Measurements from ENCODE around the gene SEZ6L. TPM values are rescaled to one million over a fixed set of nuclear protein-coding genes. Genes with fewer than 3 reads are reported as not detected.
A peak's percentile ranks its signal among the peaks of the same experiment; 100 is the strongest.

Gene SEZ6L
- total and polyA plus RNA-seq, 12 donors, result 0.17 to 16.3 (median 3.9) TPM; not detected in 1

DNA sequence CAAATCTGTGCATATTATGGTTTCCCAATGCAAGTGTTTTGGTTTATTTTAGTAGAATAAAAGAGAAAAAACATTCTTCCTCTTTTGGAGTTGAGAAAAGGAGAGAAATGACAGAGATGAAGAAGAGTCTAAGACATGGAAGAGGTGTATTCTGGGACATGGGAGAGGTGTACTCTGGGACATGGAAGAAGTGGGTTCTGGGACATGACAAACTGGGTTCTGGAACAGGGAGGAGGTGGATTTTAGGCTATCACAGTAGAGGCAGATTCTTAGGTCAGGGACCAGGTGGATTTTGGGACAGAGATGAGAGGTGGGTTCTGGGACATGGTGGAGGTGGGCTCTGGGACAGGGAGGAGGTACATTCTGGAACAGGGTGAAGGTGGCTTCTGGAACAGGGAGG lies 257.7 kb downstream of the SEZ6L start:
- peaks cover 0 to 4% (median 0%) of the 10 kb centered on the region in 3 donors for H3K9me3 ChIP-seq (replicated peaks in 1 of 3)
- TF ChIP-seq, protein P1, sequence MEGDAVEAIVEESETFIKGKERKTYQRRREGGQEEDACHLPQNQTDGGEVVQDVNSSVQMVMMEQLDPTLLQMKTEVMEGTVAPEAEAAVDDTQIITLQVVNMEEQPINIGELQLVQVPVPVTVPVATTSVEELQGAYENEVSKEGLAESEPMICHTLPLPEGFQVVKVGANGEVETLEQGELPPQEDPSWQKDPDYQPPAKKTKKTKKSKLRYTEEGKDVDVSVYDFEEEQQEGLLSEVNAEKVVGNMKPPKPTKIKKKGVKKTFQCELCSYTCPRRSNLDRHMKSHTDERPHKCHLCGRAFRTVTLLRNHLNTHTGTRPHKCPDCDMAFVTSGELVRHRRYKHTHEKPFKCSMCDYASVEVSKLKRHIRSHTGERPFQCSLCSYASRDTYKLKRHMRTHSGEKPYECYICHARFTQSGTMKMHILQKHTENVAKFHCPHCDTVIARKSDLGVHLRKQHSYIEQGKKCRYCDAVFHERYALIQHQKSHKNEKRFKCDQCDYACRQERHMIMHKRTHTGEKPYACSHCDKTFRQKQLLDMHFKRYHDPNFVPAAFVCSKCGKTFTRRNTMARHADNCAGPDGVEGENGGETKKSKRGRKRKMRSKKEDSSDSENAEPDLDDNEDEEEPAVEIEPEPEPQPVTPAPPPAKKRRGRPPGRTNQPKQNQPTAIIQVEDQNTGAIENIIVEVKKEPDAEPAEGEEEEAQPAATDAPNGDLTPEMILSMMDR (IDR thresholded peaks at IDR 0.05), result no peak
- no peak for TF ChIP-seq POLR2A (IDR thresholded peaks at IDR 0.05)
- intact Hi-C loops (cut with DNase I), result no loop called here

GRCh38 chr22:26428515-26429457 lies 259.5 kb downstream of the SEZ6L start, which contains the start of gene ASPHD2:
Gene ASPHD2, plus strand, starts transcription at chr22:26429260. Its CDS starts 4,356 bp downstream, at chr22:26433616.
- no peaks in the 10 kb centered on the region for H3K36me3 ChIP-seq (replicated peaks in 1 of 2)
- peak; percentile 29 to 66 (median 53) for DNase-seq
- no peaks in the 10 kb centered on the region for H3K27me3 ChIP-seq
- peak within 1 kb of the TSS in 4 of 5 donors; percentile 25 to 79 (median 56) for H3K27ac ChIP-seq
- WGBS, 4 donors, result 0 to 2% (median 1%) methylated on average over 39 to 92 of the region's 96 CpGs
- no peaks in the 10 kb centered on the region for H3K9me3 ChIP-seq (replicated peaks in 1 of 3)
- intact Hi-C loops (cut with DNase I), result no loop called here
- H3K4me1 ChIP-seq (replicated peaks in 1 of 2), result peaks cover 0 to 4% of the 10 kb centered on the region in 2 donors
- TF ChIP-seq POLR2A (IDR thresholded peaks at IDR 0.05), result peak; percentile 20 to 32
- TF ChIP-seq, protein P1 (IDR thresholded peaks at IDR 0.05), result no peak
- peak within 1 kb of the TSS in 2 of 4 donors; percentile 49 to 73 for H3K4me3 ChIP-seq

More for the DNA sequence above, 257.7 kb downstream of the SEZ6L start:
- no peak overlapping the region for H3K27ac ChIP-seq
- no peaks in the 10 kb centered on the region for H3K36me3 ChIP-seq (replicated peaks in 1 of 2)
- H3K4me3 ChIP-seq, result no peak overlapping the region
- H3K4me1 ChIP-seq (replicated peaks in 1 of 2), result peaks cover 0 to 4% of the 10 kb centered on the region in 2 donors
- H3K27me3 ChIP-seq, result no peaks in the 10 kb centered on the region
- DNase-seq, result no peak

DNA sequence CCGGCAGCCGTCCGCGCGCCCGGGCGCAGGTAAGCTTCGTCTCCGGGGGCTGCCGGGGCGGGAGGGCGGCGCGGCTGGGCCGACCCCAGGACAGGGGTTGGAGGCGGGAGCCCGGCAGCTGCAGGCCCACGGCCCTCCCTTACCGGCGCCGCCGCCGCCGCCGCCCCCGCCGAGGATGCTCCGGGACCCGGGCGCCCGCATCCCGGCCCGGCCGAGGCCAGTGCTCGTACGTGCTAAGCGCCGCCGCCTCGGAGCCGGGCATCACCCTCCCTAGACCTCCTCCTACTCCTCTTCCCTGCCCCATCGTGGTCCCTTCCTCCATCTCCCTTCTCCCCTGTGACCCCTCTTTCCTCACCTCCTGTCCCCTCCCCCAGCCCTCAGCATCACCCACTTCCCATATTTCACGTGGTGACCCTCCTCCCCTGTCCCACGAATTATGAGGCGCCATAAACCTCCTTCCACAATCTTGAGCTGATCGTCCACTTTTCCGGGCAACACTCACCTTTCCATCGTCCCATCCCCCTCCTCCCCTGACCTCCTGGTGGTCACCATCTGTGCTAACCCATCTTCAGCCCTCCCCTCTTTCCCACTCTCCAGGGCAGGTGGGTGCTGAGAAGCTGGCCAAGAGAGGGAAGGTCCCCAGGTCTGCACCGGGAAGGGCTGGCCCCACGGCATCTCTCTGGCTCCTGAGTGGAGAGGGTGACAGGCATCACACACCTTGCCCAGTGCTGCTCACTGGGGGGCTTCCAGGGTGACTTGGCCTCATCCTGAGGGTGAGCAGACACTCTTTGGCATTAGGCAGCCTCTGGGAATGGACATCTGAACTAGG lies 260.4 kb downstream of the SEZ6L start:
- no peaks in the 10 kb centered on the region for H3K9me3 ChIP-seq (replicated peaks in 1 of 3)
- intact Hi-C loops (cut with DNase I), result no loop called here
- H3K27me3 ChIP-seq, result no peaks in the 10 kb centered on the region
- H3K36me3 ChIP-seq (replicated peaks in 1 of 2), result no peaks in the 10 kb centered on the region
- peak overlapping the region in 1 of 5 donors; percentile 76 for H3K27ac ChIP-seq
- TF ChIP-seq, protein P1 (IDR thresholded peaks at IDR 0.05), result no peak
- TF ChIP-seq POLR2A (IDR thresholded peaks at IDR 0.05), result no peak
- 6 to 11% (median 7%) methylated on average over 16 to 50 of the region's 50 CpGs for WGBS, 4 donors
- peak overlapping the region in 1 of 4 donors; percentile 73 for H3K4me3 ChIP-seq
- peaks cover 0 to 4% of the 10 kb centered on the region in 2 donors for H3K4me1 ChIP-seq (replicated peaks in 1 of 2)
- DNase-seq, result no peak

DNA sequence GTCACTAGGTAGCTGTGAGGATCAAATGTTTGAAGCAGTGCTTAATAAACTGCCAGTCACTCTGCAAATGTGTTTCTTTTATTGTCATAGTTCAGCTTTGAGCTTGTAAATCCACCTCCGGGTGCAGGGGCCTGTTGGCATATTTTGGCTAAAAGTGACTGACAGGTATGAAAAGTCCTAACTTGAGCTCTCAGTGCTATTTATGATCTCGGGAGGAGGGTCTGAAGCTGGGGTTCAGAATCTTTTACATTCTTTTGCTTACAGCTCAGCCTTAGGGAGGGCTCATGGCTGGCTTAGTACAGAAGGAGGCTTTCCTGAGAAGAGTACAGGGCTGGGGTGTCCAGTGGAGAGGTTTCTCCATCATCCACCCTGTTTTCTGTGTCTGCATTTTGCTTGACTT lies 261.3 kb downstream of the SEZ6L start:
- TF ChIP-seq, protein P1 (IDR thresholded peaks at IDR 0.05), result no peak
- no peak for TF ChIP-seq POLR2A (IDR thresholded peaks at IDR 0.05)
- intact Hi-C loops (cut with DNase I), result no loop called here
- no peak overlapping the region for H3K27ac ChIP-seq
- H3K36me3 ChIP-seq (replicated peaks in 1 of 2), result no peaks in the 10 kb centered on the region
- H3K4me3 ChIP-seq, result no peak overlapping the region
- WGBS, 4 donors, result 80 to 86% (median 83%) methylated on average over 2 of the region's 2 CpGs
- DNase-seq, result no peak
- H3K4me1 ChIP-seq (replicated peaks in 1 of 2), result peaks cover 0 to 4% of the 10 kb centered on the region in 2 donors
- no peaks in the 10 kb centered on the region for H3K27me3 ChIP-seq
- H3K9me3 ChIP-seq (replicated peaks in 1 of 3), result no peaks in the 10 kb centered on the region

Data from adrenal gland (tissue), 12 donors.